ENCODE results near the gene AK4.

AK4 gene

GRCh38 chr1:65170511-65171142 is 22.6 kb downstream of the AK4 start:
- FAIRE-seq = no peak
- TF ChIP-seq POLR2AphosphoS5 (IDR thresholded peaks at IDR 0.05; ENCODE audit: low read depth, low read length) (no peak), POLR2A (IDR thresholded peaks at IDR 0.05; ENCODE audit: low read depth, low read length) (no peak), TAF1 (IDR thresholded peaks at IDR 0.05; ENCODE audit: borderline replicate concordance, low read depth, low read length) (no peak)
- no peak for DNase-seq (ENCODE audit: insufficient read length)

DNA sequence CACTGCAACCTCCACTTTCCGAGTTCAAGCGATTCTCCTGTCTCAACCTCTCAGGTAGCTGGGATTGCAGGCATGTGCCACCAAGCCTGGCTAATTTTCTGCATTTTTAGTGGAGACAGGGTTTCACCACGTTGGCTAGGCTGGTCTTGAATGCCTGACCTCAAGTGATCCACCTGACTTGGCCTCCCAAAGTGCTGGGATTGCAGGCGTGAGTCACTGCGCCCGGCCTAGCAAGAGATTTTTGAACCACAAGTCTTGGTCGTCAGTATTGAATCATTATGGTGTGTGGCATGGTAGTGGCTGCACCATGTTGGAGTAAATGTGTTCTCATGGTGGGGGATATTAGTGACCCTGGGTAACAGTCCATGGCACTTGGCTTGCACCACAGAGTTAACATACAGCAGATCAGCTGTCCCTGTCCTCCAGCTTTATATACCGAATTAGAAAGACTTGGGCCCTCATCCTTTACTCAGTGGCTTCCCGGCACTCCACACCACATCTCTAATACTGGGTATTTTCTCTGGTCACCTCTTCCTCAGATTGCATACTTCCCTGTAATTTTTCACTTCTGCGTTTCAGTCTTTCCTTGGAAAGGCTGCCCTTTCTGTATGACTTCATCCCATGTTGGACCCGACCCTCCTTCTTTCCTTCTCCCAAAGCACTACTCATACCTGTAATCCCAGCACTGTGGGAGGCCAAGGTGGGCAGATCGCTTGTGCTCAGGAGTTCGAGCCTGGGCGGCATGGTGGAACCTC is 25.1 kb downstream of the AK4 start:
- DNase-seq (ENCODE audit: insufficient read length) (no peak), FAIRE-seq (no peak)
- no peak for TF ChIP-seq POLR2A (IDR thresholded peaks at IDR 0.05; ENCODE audit: low read depth, low read length)
- no peak for TF ChIP-seq POLR2AphosphoS5 (IDR thresholded peaks at IDR 0.05; ENCODE audit: low read depth, low read length)
- TF ChIP-seq TAF1 (IDR thresholded peaks at IDR 0.05; ENCODE audit: borderline replicate concordance, low read depth, low read length) = no peak

- DNase-seq (ENCODE audit: insufficient read length) (peak; percentile 32), FAIRE-seq (peak; percentile 5)
- TF ChIP-seq TAF1 (IDR thresholded peaks at IDR 0.05; ENCODE audit: borderline replicate concordance, low read depth, low read length) (no peak), POLR2A (IDR thresholded peaks at IDR 0.05; ENCODE audit: low read depth, low read length) (no peak), POLR2AphosphoS5 (IDR thresholded peaks at IDR 0.05; ENCODE audit: low read depth, low read length) (no peak)
Observed at GRCh38 chr1:65174585-65174984, 26.6 kb downstream of the AK4 start.

- DNase-seq (ENCODE audit: insufficient read length) (no peak), FAIRE-seq (no peak)
- no peak for TF ChIP-seq TAF1 (IDR thresholded peaks at IDR 0.05; ENCODE audit: borderline replicate concordance, low read depth, low read length)
- no peak for TF ChIP-seq POLR2AphosphoS5 (IDR thresholded peaks at IDR 0.05; ENCODE audit: low read depth, low read length)
- TF ChIP-seq POLR2A (IDR thresholded peaks at IDR 0.05; ENCODE audit: low read depth, low read length) = no peak
Observed at GRCh38 chr1:65175171-65176055, 27.4 kb downstream of the AK4 start.

DNA sequence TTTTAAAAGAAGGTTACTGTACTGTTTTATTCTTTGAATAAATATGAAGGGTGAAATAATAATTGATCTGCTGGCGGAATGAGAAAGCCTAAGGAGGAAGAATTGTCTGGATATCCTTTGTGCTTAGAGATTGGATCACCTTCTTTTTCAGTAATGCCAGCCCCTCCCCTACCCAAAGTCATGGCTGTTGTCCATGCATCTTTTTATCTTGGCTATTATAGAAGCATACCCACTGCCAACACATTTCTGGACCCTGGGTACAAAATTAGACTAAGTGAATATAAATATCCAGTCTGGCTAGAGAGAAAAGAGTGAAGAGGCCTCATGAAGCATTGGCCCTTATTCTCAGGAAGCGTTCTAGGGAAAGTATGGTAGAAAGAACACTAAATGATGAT is 28.1 kb downstream of the AK4 start:
- DNase-seq (ENCODE audit: insufficient read length) (no peak), FAIRE-seq (no peak)
- no peak for TF ChIP-seq POLR2A (IDR thresholded peaks at IDR 0.05; ENCODE audit: low read depth, low read length)

DNA sequence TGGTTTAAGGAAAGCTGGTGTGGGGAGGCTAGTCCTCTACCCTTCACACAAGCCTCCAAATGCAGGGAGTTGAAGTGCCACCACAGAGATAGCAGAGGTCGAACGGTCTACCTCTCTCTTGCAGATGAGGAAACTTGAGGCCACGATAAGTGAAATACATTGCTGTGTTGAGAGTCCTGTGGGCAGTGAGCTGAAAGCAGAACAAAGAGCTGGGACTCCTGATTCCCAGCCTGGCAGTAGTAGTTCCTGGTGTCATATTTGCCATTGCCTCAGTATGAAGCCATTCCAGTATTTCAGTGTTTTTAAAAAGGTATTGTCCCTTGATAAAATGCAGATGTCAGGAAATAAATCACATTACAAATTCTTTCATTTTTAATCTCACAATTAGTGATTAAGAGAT is 28.6 kb downstream of the AK4 start:
- no peak for DNase-seq (ENCODE audit: insufficient read length)
- peak; percentile 30 for FAIRE-seq
- no peak for TF ChIP-seq POLR2AphosphoS5 (IDR thresholded peaks at IDR 0.05; ENCODE audit: low read depth, low read length)
- TF ChIP-seq TAF1 (IDR thresholded peaks at IDR 0.05; ENCODE audit: borderline replicate concordance, low read depth, low read length) = no peak
- no peak for TF ChIP-seq POLR2A (IDR thresholded peaks at IDR 0.05; ENCODE audit: low read depth, low read length)

DNA sequence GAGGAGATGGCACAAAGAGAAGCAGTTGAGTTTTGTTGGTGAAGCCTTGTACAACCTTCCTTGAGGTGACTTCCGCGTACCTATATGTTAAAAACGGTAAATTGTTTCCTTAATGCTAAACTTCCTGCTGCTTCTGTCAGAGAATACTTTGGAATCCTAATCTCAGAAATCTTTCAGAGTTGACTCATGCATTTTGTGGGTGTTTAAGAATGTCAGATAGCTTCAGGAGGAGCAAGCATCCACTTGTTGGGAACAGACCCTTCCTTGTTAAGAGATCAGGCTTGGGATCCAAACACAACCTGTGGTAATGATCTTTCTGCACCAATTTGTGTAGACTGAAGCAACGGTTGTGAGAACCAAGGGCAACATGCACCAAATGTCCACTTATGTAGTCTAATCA is 29.5 kb downstream of the AK4 start:
- no peak for DNase-seq (ENCODE audit: insufficient read length)
- no peak for FAIRE-seq
- TF ChIP-seq POLR2A (IDR thresholded peaks at IDR 0.05; ENCODE audit: low read depth, low read length) (no peak), TAF1 (IDR thresholded peaks at IDR 0.05; ENCODE audit: borderline replicate concordance, low read depth, low read length) (no peak), POLR2AphosphoS5 (IDR thresholded peaks at IDR 0.05; ENCODE audit: low read depth, low read length) (no peak)

DNA sequence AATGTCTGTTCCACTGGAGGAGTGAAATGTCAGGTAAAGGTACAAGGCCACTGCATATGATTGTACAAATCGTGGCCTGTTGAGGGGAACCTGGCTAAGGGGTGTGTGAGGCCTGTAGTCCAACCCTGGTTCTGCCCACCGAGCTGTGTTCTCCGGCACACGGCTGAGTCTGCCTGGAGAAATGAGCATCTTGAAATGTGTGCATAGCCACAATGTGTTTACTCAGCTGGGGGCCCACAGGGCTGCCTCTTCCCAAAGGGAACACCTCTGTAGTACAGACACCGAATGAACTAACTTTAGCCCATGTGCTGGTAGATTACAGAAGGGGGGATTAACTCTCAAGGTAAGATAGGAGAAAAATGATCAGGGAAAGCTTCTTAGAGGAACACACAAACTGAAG is 30.2 kb downstream of the AK4 start:
- DNase-seq (ENCODE audit: insufficient read length) (no peak), FAIRE-seq (no peak)
- TF ChIP-seq POLR2AphosphoS5 (IDR thresholded peaks at IDR 0.05; ENCODE audit: low read depth, low read length) (no peak), TAF1 (IDR thresholded peaks at IDR 0.05; ENCODE audit: borderline replicate concordance, low read depth, low read length) (no peak), POLR2A (IDR thresholded peaks at IDR 0.05; ENCODE audit: low read depth, low read length) (no peak)

- TF ChIP-seq TAF1 (IDR thresholded peaks at IDR 0.05; ENCODE audit: borderline replicate concordance, low read depth, low read length) (no peak), POLR2A (IDR thresholded peaks at IDR 0.05; ENCODE audit: low read depth, low read length) (no peak), POLR2AphosphoS5 (IDR thresholded peaks at IDR 0.05; ENCODE audit: low read depth, low read length) (no peak)
- FAIRE-seq (no peak), DNase-seq (ENCODE audit: insufficient read length) (no peak)
Observed at GRCh38 chr1:65179148-65179547, 31.1 kb downstream of the AK4 start.

GRCh38 chr1:65180977-65181376 is 33.0 kb downstream of the AK4 start:
- FAIRE-seq (no peak), DNase-seq (ENCODE audit: insufficient read length) (no peak)
- TF ChIP-seq TAF1 (IDR thresholded peaks at IDR 0.05; ENCODE audit: borderline replicate concordance, low read depth, low read length) (no peak), POLR2A (IDR thresholded peaks at IDR 0.05; ENCODE audit: low read depth, low read length) (no peak), POLR2AphosphoS5 (IDR thresholded peaks at IDR 0.05; ENCODE audit: low read depth, low read length) (no peak)

- no peak for FAIRE-seq
- no peak for TF ChIP-seq POLR2AphosphoS5 (IDR thresholded peaks at IDR 0.05; ENCODE audit: low read depth, low read length)
- TF ChIP-seq TAF1 (IDR thresholded peaks at IDR 0.05; ENCODE audit: borderline replicate concordance, low read depth, low read length) = no peak
- no peak for TF ChIP-seq POLR2A (IDR thresholded peaks at IDR 0.05; ENCODE audit: low read depth, low read length)
- DNase-seq (ENCODE audit: insufficient read length) = no peak
Observed at GRCh38 chr1:65182658-65183268, 34.8 kb downstream of the AK4 start.
